Thyroid gland (tissue), 4 donors: ENCODE results near the gene KIRREL3.

Experiments used
- POLR2A ChIP-seq, 2 donors: fragments of 450-650 bp; IDR thresholded peaks; one replicate each; pipeline ENCODE4 v1.6.1; 2017; ENCODE audit warnings: antibody characterized with exemption in 2 of 2, mild to moderate bottlenecking in 2 of 2, moderate library complexity in 1 of 2
- TF ChIP-seq, protein P1 (sequence below), 6 experiments: fragments of 200-600 bp in 3 of 6; fragments of 450-650 bp in 3 of 6; sonication (generic) in 3 of 6; IDR thresholded peaks; one replicate each; pipeline ENCODE4 v1.5.1; 2016 to 2019; ENCODE audit warnings: antibody characterized with exemption in 6 of 6, mild to moderate bottlenecking in 2 of 6, inconsistent platforms in 1 of 6, moderate library complexity in 1 of 6

DNA sequence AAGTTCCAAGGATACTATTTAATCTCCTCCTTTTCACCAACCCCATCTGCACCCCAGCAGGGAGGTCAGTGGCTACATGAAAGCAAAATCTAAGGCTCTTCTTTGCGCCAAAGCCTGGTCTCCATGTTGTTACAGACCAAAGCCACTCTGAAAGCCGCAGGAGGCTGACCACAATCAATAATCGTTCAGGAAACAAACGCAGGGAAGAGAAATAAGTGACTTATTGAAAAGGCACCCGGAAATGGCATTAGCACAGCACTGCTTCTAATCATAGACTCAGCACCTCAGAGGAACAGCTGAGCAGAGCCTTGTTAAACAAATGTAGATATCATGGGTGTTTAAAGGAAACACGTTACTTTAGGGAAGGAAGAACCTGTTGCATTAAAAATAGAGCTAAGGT, 183.9 kb downstream of the KIRREL3 start:
- TF ChIP-seq, protein P1, sequence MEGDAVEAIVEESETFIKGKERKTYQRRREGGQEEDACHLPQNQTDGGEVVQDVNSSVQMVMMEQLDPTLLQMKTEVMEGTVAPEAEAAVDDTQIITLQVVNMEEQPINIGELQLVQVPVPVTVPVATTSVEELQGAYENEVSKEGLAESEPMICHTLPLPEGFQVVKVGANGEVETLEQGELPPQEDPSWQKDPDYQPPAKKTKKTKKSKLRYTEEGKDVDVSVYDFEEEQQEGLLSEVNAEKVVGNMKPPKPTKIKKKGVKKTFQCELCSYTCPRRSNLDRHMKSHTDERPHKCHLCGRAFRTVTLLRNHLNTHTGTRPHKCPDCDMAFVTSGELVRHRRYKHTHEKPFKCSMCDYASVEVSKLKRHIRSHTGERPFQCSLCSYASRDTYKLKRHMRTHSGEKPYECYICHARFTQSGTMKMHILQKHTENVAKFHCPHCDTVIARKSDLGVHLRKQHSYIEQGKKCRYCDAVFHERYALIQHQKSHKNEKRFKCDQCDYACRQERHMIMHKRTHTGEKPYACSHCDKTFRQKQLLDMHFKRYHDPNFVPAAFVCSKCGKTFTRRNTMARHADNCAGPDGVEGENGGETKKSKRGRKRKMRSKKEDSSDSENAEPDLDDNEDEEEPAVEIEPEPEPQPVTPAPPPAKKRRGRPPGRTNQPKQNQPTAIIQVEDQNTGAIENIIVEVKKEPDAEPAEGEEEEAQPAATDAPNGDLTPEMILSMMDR (IDR thresholded peaks at IDR 0.05) = no peak
- TF ChIP-seq POLR2A (IDR thresholded peaks at IDR 0.05) = no peak
